Spleen (tissue), 7 donors: ENCODE data around the gene PHOSPHO1.

Source experiments
- POLR2A ChIP-seq, 3 donors: fragments of 450-650 bp; IDR thresholded peaks; one replicate each; pipeline ENCODE4 v1.5.1; 2017; ENCODE audit warnings: antibody characterized with exemption in 3 of 3, mild to moderate bottlenecking in 1 of 3
- POLR2AphosphoS5 ChIP-seq, 3 donors: sonication (generic); formaldehyde crosslinking; IDR thresholded peaks; one replicate each; pipeline ENCODE4 v1.5.1; 2017; ENCODE audit warnings: antibody characterized with exemption in 3 of 3
- TF ChIP-seq, protein P1 (sequence below), 11 experiments: fragments of 200-600 bp in 7 of 11; fragments of 450-650 bp in 4 of 11; sonication (generic) in 4 of 11; IDR thresholded peaks in 8 of 11; conservative IDR thresholded peaks in 3 of 11; 1 replicate in 7 of 11; 2 replicates in 4 of 11; pipeline versions ENCODE4 v1.4.0 to v1.8.0; 2016 to 2021; ENCODE audit warnings: antibody characterized with exemption in 11 of 11, inconsistent platforms in 4 of 11, mild to moderate bottlenecking in 1 of 11
- donor health status: DM: no; HTN: no; CAD: no; lungs with moderate emphysema.
- donor health status: DM: no; HTN: no; CAD: no.
- donor health status: DM: no; HTN: no; CAD: no.

DNA sequence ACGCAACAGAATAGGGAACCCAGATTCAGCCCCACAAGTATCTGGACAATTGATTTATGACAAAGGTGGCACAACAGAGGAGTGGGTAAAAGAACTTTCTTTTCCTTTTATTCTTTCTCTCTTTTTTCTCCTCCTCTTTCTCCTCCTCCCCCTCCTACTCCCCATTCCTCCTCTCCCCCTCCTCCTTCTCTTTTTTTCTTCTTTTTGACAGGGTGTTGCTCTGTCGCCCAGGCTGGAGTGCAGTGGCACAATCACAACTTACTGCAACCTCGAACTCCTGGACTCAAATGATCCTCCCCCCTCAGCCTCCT lies 36.3 kb downstream of the PHOSPHO1 start:
- TF ChIP-seq POLR2A (IDR thresholded peaks at IDR 0.05) (no peak), POLR2AphosphoS5 (IDR thresholded peaks at IDR 0.05) (no peak)
- TF ChIP-seq, protein P1, sequence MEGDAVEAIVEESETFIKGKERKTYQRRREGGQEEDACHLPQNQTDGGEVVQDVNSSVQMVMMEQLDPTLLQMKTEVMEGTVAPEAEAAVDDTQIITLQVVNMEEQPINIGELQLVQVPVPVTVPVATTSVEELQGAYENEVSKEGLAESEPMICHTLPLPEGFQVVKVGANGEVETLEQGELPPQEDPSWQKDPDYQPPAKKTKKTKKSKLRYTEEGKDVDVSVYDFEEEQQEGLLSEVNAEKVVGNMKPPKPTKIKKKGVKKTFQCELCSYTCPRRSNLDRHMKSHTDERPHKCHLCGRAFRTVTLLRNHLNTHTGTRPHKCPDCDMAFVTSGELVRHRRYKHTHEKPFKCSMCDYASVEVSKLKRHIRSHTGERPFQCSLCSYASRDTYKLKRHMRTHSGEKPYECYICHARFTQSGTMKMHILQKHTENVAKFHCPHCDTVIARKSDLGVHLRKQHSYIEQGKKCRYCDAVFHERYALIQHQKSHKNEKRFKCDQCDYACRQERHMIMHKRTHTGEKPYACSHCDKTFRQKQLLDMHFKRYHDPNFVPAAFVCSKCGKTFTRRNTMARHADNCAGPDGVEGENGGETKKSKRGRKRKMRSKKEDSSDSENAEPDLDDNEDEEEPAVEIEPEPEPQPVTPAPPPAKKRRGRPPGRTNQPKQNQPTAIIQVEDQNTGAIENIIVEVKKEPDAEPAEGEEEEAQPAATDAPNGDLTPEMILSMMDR (IDR thresholded peaks at IDR 0.05 in 8 of 11, conservative IDR thresholded peaks at IDR 0.05 in 3 of 11) = no peak
